Upper lobe of right lung (tissue), 1 donor: ENCODE results near the gene GET4. TPM values are rescaled to one million over a fixed set of nuclear protein-coding genes. Genes with fewer than 3 reads are reported as not detected.

Experiments
- ATAC-seq: fragments of 200-7000 bp; cut with Tn5 transposase; one replicate; pipeline ENCODE4 v1.9.1; 2020; ENCODE audit warnings: mild to moderate bottlenecking, moderate library complexity
- DNase-seq: peaks from one replicate; pipeline ENCODE4 v3.0.0-alpha.2; 2020
- H3K27ac ChIP-seq: fragments of 200-600 bp; one replicate; pipeline ENCODE4 v1.8.0; 2022
- H3K27me3 ChIP-seq: fragments of 200-600 bp; one replicate; pipeline ENCODE4 v1.8.0; 2022; ENCODE audit warnings: mild to moderate bottlenecking
- H3K36me3 ChIP-seq: fragments of 200-600 bp; one replicate; pipeline ENCODE4 v1.8.0; 2022
- H3K4me1 ChIP-seq: fragments of 200-600 bp; one replicate; pipeline ENCODE4 v1.8.0; 2022
- H3K4me3 ChIP-seq: fragments of 200-600 bp; one replicate; pipeline ENCODE4 v1.8.0; 2022; ENCODE audit warnings: mild to moderate bottlenecking
- H3K9me3 ChIP-seq: fragments of 200-600 bp; one replicate; pipeline ENCODE4 v1.8.0; 2022
- CTCF ChIP-seq: fragments of 200-600 bp; IDR thresholded peaks from one replicate; pipeline ENCODE4 v1.8.0; 2022; ENCODE audit warnings: antibody characterized with exemption
- intact Hi-C: fragments of 100-400 bp; cut with DNase I; formaldehyde crosslinking; loops from one replicate; pipeline ENCODE4 v1.11.0; 2022
- total RNA-seq: library from RNA; stranded (reverse); fragmentation: NEBNext Ultra II Directional; extraction: Animal tissue kit (Norgen Biotek cat#: 25700); gene quantifications from one replicate; pipeline ENCODE4 v1.2.1, GENCODE V29; 2021
- donor health status: DM: no; HTN: yes; CAD: no; lungs with severe emphysema.

The GET4 gene
- total RNA-seq, 1 donor from 2014 or later = 35.1 TPM

- TF ChIP-seq CTCF = no peak
- Histone ChIP-seq H3K27ac (no peak overlapping the region), H3K9me3 (no peaks in the 10 kb centered on the region), H3K36me3 (no peaks in the 10 kb centered on the region), H3K27me3 (no peaks in the 10 kb centered on the region), H3K4me3 (no peak overlapping the region), H3K4me1 (no peaks in the 10 kb centered on the region)
- ATAC-seq = no peak
- intact Hi-C loops = no loop called here
- DNase-seq = peak; percentile 54
Measured at GRCh38 chr7:932651-932975, 56.3 kb downstream of the GET4 start.

GRCh38 chr7:934469-935163 is 58.3 kb downstream of the GET4 start:
- no peaks in the 10 kb centered on the region for H3K4me1 ChIP-seq
- no peak for TF ChIP-seq CTCF
- no peaks in the 10 kb centered on the region for H3K36me3 ChIP-seq
- ATAC-seq = no peak
- DNase-seq = peak; percentile 51
- no peak overlapping the region for H3K27ac ChIP-seq
- no peak overlapping the region for H3K4me3 ChIP-seq
- H3K9me3 ChIP-seq = no peaks in the 10 kb centered on the region
- intact Hi-C loops = no loop called here
- H3K27me3 ChIP-seq = no peaks in the 10 kb centered on the region

GRCh38 chr7:935164-935873 is 59.0 kb downstream of the GET4 start:
- H3K9me3 ChIP-seq = no peaks in the 10 kb centered on the region
- intact Hi-C loops = no loop called here
- TF ChIP-seq CTCF = no peak
- H3K4me1 ChIP-seq = no peaks in the 10 kb centered on the region
- H3K36me3 ChIP-seq = no peaks in the 10 kb centered on the region
- ATAC-seq (no peak), DNase-seq (peak; percentile 57)
- no peak overlapping the region for H3K4me3 ChIP-seq
- H3K27me3 ChIP-seq = no peaks in the 10 kb centered on the region
- H3K27ac ChIP-seq = no peak overlapping the region

- ATAC-seq = no peak
Measured at GRCh38 chr7:935874-936385, 59.6 kb downstream of the GET4 start.

GRCh38 chr7:936386-937054 is 60.2 kb downstream of the GET4 start:
- no peaks in the 10 kb centered on the region for H3K27me3 ChIP-seq
- H3K4me3 ChIP-seq = no peak overlapping the region
- no peaks in the 10 kb centered on the region for H3K36me3 ChIP-seq
- H3K9me3 ChIP-seq = no peaks in the 10 kb centered on the region
- H3K4me1 ChIP-seq = no peaks in the 10 kb centered on the region
- TF ChIP-seq CTCF = no peak
- no peak overlapping the region for H3K27ac ChIP-seq
- peak; percentile 13 for ATAC-seq
- DNase-seq = peak; percentile 55
- intact Hi-C loops = no loop called here

More at GRCh38 chr7:935874-936385, 59.6 kb downstream of the GET4 start:
- no peak for TF ChIP-seq CTCF
- intact Hi-C loops = no loop called here
- Histone ChIP-seq H3K9me3 (no peaks in the 10 kb centered on the region), H3K27ac (no peak overlapping the region), H3K36me3 (no peaks in the 10 kb centered on the region), H3K4me1 (no peaks in the 10 kb centered on the region), H3K27me3 (no peaks in the 10 kb centered on the region), H3K4me3 (no peak overlapping the region)
- DNase-seq = no peak
